CD4-positive, alpha-beta T cell treated with Interleukin-2 at 100 ng/mL for 4 hours (primary cell): Measurements from ENCODE around the gene CIB4.

Experiments used
- DNase-seq: peaks from one replicate; pipeline ENCODE4 v3.0.0-alpha.2; 2020; ENCODE audit warnings: low spot score

CIB4 gene

GRCh38 chr2:26642429-26642828, 1.3 kb upstream of the CIB4 start:
- no peak for DNase-seq

DNA sequence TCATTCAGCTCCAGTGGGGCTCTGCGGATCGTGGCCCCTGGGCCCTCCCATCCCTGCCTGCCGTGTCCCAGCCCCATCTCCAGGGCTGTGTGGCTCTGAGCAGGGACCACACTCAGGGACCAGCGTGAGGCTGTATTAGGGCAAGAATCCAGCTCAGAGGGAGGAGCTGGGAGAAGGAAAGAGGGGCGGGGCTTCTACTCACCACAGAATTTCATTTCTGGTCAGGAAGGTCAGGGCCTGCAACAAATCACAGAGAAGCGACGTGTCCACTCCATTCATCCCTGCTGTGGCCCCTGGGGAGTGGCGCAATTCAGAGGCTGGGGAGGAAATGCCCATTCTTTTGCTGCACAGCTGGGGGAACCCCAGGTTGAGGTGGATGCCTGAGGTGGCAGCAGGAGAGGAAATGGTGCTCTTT, 828 bp downstream of the CIB4 start:
- DNase-seq = no peak

DNA sequence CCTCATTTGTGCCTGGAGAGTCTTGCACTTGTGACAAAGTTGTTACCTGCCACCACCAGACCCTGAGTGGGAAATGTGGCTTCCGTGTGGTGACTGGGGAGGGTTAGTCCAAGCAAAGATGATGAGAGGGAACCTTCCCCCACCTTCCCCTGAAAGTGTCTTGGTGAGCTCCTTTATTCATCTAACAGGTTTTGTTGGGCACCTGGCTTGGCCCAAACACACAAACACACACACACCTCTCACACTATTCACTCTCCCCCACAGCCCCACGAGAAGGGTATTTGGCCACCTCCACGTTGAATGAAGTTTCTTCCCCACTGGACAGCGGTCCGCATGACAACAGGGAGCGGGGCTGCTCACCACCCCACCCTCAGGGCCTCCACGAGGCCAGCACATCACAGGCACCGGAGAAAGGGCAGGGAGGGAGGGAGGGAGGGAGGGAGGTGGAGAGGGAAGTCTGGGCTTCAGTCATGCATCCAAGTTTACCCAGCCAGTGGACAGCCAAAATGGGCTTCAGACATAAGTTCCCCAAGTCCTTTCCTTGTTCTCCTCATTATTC, 1.4 kb downstream of the CIB4 start:
- DNase-seq = no peak

DNA sequence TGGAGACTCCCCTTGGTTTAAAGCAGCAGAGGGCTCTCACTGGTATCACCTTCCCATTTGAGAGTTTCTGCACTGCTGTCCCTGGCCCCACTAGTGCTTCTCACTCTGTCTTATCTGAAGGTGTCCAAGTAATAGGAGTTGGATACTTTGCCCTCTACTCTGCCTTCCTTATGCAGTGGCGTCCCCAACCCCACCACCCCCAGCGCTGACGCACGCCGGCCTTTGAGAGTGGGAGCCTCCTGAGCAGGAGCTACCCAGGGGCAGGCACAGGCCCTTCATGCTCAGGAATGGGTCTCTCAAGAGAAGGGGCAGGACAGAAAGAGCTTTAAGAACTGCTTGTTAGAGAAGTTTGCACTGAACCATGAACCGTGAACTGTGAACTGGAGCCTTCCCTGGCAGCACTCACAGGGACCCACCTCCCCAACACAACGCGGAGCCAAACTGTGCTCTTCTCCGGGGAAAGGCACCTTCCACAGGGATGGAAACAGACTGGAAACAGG, 3.3 kb downstream of the CIB4 start:
- DNase-seq = no peak

DNA sequence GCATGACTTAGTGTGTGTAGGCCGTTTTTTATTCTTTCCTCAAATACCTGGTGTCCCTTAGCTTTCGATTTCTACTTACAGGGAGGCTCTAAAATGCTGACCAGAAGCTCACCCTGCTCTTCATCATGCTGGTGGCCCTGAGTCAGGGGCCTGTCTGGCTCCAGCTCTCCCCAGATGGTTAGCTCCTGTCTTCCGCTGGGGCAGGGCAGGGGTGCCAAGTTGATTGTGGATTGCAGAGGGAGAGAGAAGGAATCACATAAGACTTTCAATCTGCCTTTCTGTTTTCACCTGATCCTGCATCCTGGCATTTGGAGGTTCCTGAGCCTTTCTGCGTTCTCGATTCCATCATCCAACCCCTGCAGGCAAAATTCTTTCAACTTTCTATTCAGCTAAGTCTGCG, 4.2 kb downstream of the CIB4 start:
- no peak for DNase-seq

DNA sequence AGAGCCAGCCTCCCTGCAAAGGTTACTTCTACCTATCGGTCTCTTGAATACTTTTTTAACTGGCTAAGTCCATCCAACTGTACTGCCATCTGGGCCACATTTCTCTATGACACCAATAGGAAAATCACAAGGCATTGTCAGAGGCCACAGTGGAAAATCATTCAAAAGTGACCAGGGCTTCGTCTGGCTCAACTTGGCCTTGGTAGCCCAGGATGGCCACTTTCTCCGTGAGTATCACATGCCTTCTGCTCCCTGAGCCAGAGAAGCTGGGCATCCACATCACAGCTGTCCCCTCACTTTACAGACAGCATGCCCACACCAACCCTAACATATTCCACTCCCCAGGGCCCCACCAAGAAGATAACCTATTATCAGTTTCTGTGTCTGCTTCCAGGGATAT, 5.8 kb downstream of the CIB4 start:
- no peak for DNase-seq

DNA sequence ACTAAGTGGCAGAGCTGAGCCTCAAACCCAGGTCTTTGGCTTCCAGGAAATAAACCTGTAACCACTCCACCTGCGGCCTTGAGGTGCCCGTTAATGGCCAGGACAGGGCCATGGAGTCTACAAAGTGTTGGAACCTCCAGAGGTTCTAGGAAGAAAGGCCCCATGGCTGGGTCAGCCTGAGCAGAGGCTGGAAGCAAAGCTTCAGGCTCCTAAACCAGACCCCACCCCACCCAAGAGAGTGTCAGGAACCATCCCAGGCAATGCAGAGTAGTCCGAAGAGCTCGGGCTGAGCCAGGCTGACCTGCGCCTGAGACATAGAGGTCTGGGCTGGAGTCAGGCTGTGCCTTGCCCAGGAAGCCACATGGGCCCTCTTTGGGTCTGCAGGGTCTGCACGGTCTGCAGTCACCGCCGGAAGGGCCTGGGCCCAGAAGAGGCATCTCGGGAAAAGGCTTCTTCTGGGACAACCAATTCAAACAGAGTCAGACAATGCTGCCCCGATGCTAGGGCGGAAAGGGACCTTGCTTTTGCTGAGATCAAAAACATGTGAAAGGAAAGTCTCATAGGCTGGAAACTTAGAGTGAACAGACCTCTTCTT, 6.4 kb downstream of the CIB4 start:
- DNase-seq = no peak

DNA sequence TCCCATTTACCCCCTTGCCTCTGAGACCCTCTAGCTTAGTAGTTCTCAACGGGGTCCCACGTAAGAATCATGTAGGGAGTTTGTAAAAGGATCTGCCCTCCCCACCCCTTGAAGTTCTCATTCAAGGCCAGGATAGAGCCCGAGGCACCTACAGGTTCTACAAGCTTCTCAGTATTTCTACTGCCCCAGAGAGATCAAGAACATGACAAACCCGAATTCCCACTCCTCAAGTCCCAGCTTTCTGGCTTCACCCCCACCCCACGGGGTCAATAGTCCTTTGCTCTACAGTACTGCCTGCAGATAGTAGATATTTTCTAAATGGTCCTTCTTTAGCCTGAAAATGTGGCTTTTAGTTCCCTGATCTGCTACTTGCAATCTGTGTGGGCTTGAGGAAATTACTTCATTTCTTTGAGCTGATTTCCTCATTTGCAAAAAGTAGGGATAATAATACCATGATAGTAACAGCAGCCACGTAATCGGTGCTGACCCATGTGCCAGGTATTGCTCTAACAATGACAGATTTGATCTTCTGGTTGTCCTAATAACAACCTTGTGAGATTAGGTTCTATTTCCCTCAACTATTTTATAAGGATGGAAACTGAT, 7.1 kb downstream of the CIB4 start:
- DNase-seq = no peak

- DNase-seq = no peak
These were observed 7.7 kb downstream of the CIB4 start for GRCh38 chr2:26633351-26633945.

DNA sequence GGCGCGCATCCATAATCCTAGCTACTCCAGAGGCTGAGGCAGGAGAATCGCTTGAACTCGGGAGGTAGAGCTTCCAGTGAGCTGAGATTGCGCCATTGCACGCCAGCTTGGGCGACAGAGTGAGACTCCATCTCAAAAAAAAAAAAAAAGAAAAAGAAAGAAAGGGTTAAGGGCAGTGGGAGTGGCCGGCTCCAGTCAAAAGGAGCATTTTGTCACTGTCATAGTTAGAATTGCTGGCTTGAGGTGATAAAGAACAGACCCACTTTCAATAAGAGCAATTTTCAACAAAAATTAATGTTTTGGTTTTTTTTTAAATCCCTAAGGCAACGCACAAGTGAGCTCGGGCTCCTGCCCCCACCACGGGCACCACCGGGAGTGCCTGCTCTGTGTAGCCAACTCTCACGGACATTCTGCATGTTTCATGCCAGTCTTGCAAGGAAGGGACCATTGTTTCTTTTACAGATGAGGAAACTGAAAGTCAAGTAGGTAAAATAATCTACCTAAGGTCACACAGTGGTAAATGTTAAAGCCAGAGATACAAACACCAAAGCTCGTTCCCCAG, 8.5 kb downstream of the CIB4 start:
- no peak for DNase-seq

GRCh38 chr2:26631401-26632170, 9.6 kb downstream of the CIB4 start:
- DNase-seq = no peak

GRCh38 chr2:26630669-26631360, 10.4 kb downstream of the CIB4 start:
- DNase-seq = no peak

DNA sequence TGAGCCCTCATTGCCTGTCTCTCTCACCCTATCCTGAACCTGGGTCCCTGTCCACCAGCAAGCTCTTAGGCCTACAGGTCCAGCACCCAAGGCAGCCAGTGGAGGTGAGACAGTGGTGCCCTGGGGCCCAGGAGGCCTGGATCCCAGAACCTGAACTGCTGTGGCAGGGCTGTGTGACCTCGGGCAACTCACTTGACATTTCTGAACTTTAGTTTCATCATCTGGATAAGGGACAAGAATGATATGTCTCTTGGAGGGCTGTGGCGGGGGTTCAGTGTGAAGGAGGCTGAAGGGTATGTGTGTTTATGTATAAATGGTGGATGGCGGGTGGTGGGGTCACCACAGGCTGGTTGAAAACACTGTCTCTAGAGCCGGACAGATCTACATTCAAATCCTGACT, 10.9 kb downstream of the CIB4 start:
- DNase-seq = no peak

GRCh38 chr2:26629751-26630150, 11.4 kb downstream of the CIB4 start:
- no peak for DNase-seq

DNA sequence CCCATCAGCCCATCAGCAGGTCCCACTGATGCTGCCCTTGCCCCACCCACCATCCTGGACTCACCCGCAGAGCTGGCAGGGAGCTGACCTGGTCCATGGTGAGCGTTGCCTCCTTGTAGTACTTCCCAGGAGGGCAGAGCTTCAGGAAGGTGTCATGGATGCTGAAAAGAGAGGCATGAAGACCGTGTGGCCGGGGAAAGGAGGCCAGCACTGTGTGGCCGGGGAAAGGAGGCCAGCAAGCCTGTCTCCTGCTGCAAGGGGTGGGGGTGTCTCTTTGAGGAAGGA, 11.9 kb downstream of the CIB4 start:
- DNase-seq = no peak

GRCh38 chr2:26628561-26629345, 12.4 kb downstream of the CIB4 start:
- no peak for DNase-seq

DNA sequence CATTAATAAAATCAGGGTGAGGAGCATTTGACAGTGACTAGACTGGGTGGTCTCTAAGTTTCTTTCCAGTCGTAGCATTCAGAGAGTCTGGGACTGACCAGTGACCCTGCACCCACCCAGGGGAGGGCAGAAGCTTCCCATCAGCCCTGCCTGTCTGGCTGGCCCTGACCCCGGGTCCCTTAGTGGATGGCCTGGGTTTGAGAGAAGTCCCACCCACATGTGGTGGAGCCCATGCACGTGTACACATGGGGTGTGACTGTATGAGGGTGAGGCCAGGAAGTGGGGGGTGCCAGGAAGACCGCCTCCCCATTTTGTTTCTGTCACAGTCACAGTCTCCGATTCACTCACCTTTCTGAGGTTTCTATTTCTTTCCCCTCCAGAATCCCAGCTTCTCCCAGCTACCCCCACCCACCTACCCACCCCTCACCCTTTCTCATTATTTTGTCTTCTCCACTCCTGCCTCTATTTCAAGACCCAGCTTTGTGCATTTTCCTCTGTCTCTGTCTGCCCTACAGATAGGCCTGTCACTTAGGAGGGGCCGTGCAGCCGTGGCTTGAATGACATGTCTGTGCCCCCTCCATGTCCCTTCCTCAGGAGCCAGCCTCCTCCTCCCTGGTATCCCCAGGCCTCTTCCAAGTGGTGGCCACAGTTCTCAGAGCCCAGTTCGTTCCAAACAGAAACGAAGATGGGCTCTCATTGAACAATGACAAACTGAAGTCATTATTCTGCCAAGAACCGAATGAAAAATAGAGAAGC, 13.6 kb downstream of the CIB4 start:
- DNase-seq = no peak

GRCh38 chr2:26626606-26627005, 14.6 kb downstream of the CIB4 start:
- no peak for DNase-seq

GRCh38 chr2:26623541-26624495, 17.3 kb downstream of the CIB4 start:
- no peak for DNase-seq
